K562 (cell line): Measurements from ENCODE around the gene ACER3. TPM values are rescaled to one million over a fixed set of nuclear protein-coding genes. Genes with fewer than 3 reads are reported as not detected.

Experiments
- ETV5 ChIP-seq: sonication (generic); formaldehyde crosslinking; IDR thresholded peaks from 2 replicates; pipeline ENCODE4 v1.4.0; 2020; ENCODE audit warnings: low read depth, mild to moderate bottlenecking, missing genetic modification reagents
- FOXP4 ChIP-seq: sonication (generic); formaldehyde crosslinking; IDR thresholded peaks from 2 replicates; pipeline ENCODE4 v1.8.0; 2022; ENCODE audit warnings: mild to moderate bottlenecking, missing genetic modification reagents, borderline replicate concordance
- MTA2 ChIP-seq: fragments of 450-650 bp; IDR thresholded peaks from 2 replicates; pipeline ENCODE4 v1.6.1; 2016; ENCODE audit warnings: low read depth
- MYNN ChIP-seq, 2 experiments: sonication (generic); formaldehyde crosslinking in 1 of 2; IDR thresholded peaks; 2 replicates each; pipeline versions ENCODE4 v1.5.0 to v1.6.1; 2016 to 2020; ENCODE audit warnings: antibody characterized with exemption in 1 of 2, missing genetic modification reagents in 1 of 2
- POU5F1 ChIP-seq: fragments of 150-350 bp; IDR thresholded peaks from 2 replicates; pipeline ENCODE4 v1.6.1; 2014; ENCODE audit warnings: borderline replicate concordance, low read length, low read depth, mild to moderate bottlenecking; ENCODE audit not compliant: partially characterized antibody
- SMAD3 ChIP-seq: fragments of 450-650 bp; formaldehyde crosslinking; conservative IDR thresholded peaks from 2 replicates; pipeline ENCODE4 v1.4.0; 2020; ENCODE audit warnings: mild to moderate bottlenecking
- ZNF311 ChIP-seq: fragments of 250-450 bp; sonication (Bioruptor Pico); IDR thresholded peaks from 2 replicates; pipeline ENCODE4 v1.4.0; 2020; ENCODE audit warnings: mild to moderate bottlenecking, moderate library complexity
- polyA plus RNA-seq, 8 experiments: library from polyadenylated mRNA; depleted of rRNA in 4 of 8; stranded (reverse) in 5 of 8; unstranded in 3 of 8; fragments of >200 nt; fragmentation: Nextera tagmentation in 2 of 8; fragmentation: Illumina TruSeq in 1 of 8; extraction: Ambion mirVana in 2 of 8; extraction: Trizol in 1 of 8; gene quantifications; 2 replicates each; pipeline versions ENCODE4 v1.2.1 to v1.2.3, GENCODE V29; 2011 to 2014; ENCODE audit warnings: inconsistent platforms in 1 of 8, missing spikeins in 1 of 8
- total RNA-seq, 7 experiments: library from RNA; depleted of rRNA in 6 of 7; stranded (reverse); fragments of >200 nt in 6 of 7; fragmentation: Illumina TruSeq in 2 of 7; extraction: Trizol in 2 of 7; gene quantifications; 2 replicates each; pipeline versions ENCODE4 v1.2.1 to v1.2.3, GENCODE V29; 2011 to 2021; ENCODE audit warnings: low replicate concordance in 1 of 7
- TF ChIP-seq, protein P1 (sequence below): fragments of 250-450 bp; sonication (Bioruptor Pico); IDR thresholded peaks from 2 replicates; pipeline ENCODE4 v1.8.0; 2021; ENCODE audit warnings: moderate library complexity, mild to moderate bottlenecking, inconsistent platforms
- TF ChIP-seq, protein P2 (sequence below), 2 experiments: fragments of 450-650 bp; formaldehyde crosslinking in 1 of 2; IDR thresholded peaks; 2 replicates each; pipeline versions ENCODE4 v1.4.0 to v1.6.1; 2014 to 2020; ENCODE audit warnings: mild to moderate bottlenecking in 2 of 2, borderline replicate concordance in 1 of 2, low read depth in 1 of 2

Gene ACER3
- total and polyA plus RNA-seq, 9 of the 15 experiments (the other 6 are each of a cell fraction or from before 2014, with no cell fraction given): 2.0 to 23.8 (median 9.5) TPM

- TF ChIP-seq ZNF311 (CRISPR knock-in tag) (no peak), POU5F1 (no peak), FOXP4 (CRISPR knock-in tag) (no peak), MTA2 (no peak), SMAD3 (no peak), MYNN (IDR thresholded peaks at IDR 0.05) (no peak), MYNN (CRISPR knock-in tag; IDR thresholded peaks at IDR 0.05) (peak; percentile 53; the same call in 1 of the 2 replicates), ETV5 (CRISPR knock-in tag) (no peak; the same call in 1 of the 2 replicates)
- TF ChIP-seq, protein P1, sequence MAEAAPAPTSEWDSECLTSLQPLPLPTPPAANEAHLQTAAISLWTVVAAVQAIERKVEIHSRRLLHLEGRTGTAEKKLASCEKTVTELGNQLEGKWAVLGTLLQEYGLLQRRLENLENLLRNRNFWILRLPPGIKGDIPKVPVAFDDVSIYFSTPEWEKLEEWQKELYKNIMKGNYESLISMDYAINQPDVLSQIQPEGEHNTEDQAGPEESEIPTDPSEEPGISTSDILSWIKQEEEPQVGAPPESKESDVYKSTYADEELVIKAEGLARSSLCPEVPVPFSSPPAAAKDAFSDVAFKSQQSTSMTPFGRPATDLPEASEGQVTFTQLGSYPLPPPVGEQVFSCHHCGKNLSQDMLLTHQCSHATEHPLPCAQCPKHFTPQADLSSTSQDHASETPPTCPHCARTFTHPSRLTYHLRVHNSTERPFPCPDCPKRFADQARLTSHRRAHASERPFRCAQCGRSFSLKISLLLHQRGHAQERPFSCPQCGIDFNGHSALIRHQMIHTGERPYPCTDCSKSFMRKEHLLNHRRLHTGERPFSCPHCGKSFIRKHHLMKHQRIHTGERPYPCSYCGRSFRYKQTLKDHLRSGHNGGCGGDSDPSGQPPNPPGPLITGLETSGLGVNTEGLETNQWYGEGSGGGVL (CRISPR knock-in tag): no peak
- TF ChIP-seq, protein P2, sequence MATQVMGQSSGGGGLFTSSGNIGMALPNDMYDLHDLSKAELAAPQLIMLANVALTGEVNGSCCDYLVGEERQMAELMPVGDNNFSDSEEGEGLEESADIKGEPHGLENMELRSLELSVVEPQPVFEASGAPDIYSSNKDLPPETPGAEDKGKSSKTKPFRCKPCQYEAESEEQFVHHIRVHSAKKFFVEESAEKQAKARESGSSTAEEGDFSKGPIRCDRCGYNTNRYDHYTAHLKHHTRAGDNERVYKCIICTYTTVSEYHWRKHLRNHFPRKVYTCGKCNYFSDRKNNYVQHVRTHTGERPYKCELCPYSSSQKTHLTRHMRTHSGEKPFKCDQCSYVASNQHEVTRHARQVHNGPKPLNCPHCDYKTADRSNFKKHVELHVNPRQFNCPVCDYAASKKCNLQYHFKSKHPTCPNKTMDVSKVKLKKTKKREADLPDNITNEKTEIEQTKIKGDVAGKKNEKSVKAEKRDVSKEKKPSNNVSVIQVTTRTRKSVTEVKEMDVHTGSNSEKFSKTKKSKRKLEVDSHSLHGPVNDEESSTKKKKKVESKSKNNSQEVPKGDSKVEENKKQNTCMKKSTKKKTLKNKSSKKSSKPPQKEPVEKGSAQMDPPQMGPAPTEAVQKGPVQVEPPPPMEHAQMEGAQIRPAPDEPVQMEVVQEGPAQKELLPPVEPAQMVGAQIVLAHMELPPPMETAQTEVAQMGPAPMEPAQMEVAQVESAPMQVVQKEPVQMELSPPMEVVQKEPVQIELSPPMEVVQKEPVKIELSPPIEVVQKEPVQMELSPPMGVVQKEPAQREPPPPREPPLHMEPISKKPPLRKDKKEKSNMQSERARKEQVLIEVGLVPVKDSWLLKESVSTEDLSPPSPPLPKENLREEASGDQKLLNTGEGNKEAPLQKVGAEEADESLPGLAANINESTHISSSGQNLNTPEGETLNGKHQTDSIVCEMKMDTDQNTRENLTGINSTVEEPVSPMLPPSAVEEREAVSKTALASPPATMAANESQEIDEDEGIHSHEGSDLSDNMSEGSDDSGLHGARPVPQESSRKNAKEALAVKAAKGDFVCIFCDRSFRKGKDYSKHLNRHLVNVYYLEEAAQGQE (IDR thresholded peaks at IDR 0.05; ENCODE audit: borderline replicate concordance): no peak; the same call in 1 of the 2 replicates
- TF ChIP-seq, protein P2 (CRISPR knock-in tag; IDR thresholded peaks at IDR 0.05; ENCODE audit: low read depth): peak; percentile 57; the same call in 1 of the 2 replicates
These were observed at the start of gene ACER3 (continued) for GRCh38 chr11:76860539-76861475.
